Measurements from ENCODE around the gene NPHP4. TPM values are rescaled to one million over a fixed set of nuclear protein-coding genes. Genes with fewer than 3 reads are reported as not detected.
A peak's percentile ranks its signal among the peaks of the same experiment; 100 is the strongest.

The NPHP4 gene
- polyA plus RNA-seq, 3 donors = 0.39 to 13.7 (median 1.2) TPM

GRCh38 chr1:5971471-5972197 lies 20.6 kb downstream of the NPHP4 start:
- Histone ChIP-seq H3K36me3 (replicated peaks in 1 of 2; ENCODE audit: control insufficient read depth in 1 of 2, insufficient read depth in 2 of 2, low read length in 2 of 2) (peaks cover 0 to 21% of the 10 kb centered on the region in 2 donors), H3K4me1 (ENCODE audit: control insufficient read depth in 1 of 2, insufficient read depth in 2 of 2, low read length in 2 of 2) (peaks cover 11 to 12% of the 10 kb centered on the region in 2 donors), H3K9ac (ENCODE audit: insufficient read depth, low read length, poor library complexity, severe bottlenecking) (no peak overlapping the region), H3K27me3 (ENCODE audit: control insufficient read depth in 2 of 2, insufficient read depth in 2 of 2, low read length in 2 of 2) (no peaks in the 10 kb centered on the region), H4K20me1 (ENCODE audit: insufficient read depth, low read length) (no peaks in the 10 kb centered on the region), H3K27ac (ENCODE audit: low read depth in 1 of 2, low read length in 2 of 2) (no peak overlapping the region), H3K79me2 (ENCODE audit: insufficient read depth, low read length) (no peaks in the 10 kb centered on the region), H3K9me3 (replicated peaks in 1 of 2; ENCODE audit: control insufficient read depth in 1 of 2, insufficient read depth in 1 of 2, low read length in 2 of 2) (no peaks in the 10 kb centered on the region), H2AFZ (ENCODE audit: insufficient read depth, low read depth, low read length, poor library complexity, severe bottlenecking) (no peak overlapping the region), H3K4me3 (replicated peaks in 1 of 3; ENCODE audit: low read depth in 2 of 3, low read length in 3 of 3) (no peak overlapping the region), H3K4me2 (replicated peaks; ENCODE audit: extremely low read depth, low read length, poor library complexity, severe bottlenecking) (no peak overlapping the region)
- Mint-ChIP-seq H3K36me3 (peaks cover 29 to 30% of the 10 kb centered on the region in 2 donors), H3K9me3 (no peaks in the 10 kb centered on the region), H3K4me1 (peaks cover 11% of the 10 kb centered on the region), H3K27me3 (ENCODE audit: low read depth in 3 of 3) (no peaks in the 10 kb centered on the region), H3K27ac (no peak overlapping the region), H3K4me3 (no peak overlapping the region)
- intact Hi-C loops (cut with micrococcal nuclease) = no loop called here
- TF ChIP-seq CTCF (IDR thresholded peaks at IDR 0.05) = no peak
- WGBS (ENCODE audit: insufficient coverage) = 95% methylated on average over 21 of the region's 22 CpGs
- DNase-seq = no peak

- no peaks in the 10 kb centered on the region for H4K20me1 ChIP-seq (ENCODE audit: insufficient read depth, low read length)
- no peak overlapping the region for H3K9ac ChIP-seq (ENCODE audit: insufficient read depth, low read length, poor library complexity, severe bottlenecking)
- H3K9me3 ChIP-seq (replicated peaks in 1 of 2; ENCODE audit: control insufficient read depth in 1 of 2, insufficient read depth in 1 of 2, low read length in 2 of 2) = no peaks in the 10 kb centered on the region
- intact Hi-C loops (cut with micrococcal nuclease) = no loop called here
- peaks cover 6% of the 10 kb centered on the region for H3K4me1 Mint-ChIP-seq
- no peak overlapping the region for H3K4me2 ChIP-seq (replicated peaks; ENCODE audit: extremely low read depth, low read length, poor library complexity, severe bottlenecking)
- H3K79me2 ChIP-seq (ENCODE audit: insufficient read depth, low read length) = no peaks in the 10 kb centered on the region
- no peak overlapping the region for H3K4me3 Mint-ChIP-seq
- H3K27me3 ChIP-seq (ENCODE audit: control insufficient read depth in 2 of 2, insufficient read depth in 2 of 2, low read length in 2 of 2) = no peaks in the 10 kb centered on the region
- peaks cover 0 to 1% (median 0%) of the 10 kb centered on the region in 7 donors for H3K9me3 Mint-ChIP-seq
- no peak overlapping the region for H3K4me3 ChIP-seq (replicated peaks in 1 of 3; ENCODE audit: low read depth in 2 of 3, low read length in 3 of 3)
- H3K4me1 ChIP-seq (ENCODE audit: control insufficient read depth in 1 of 2, insufficient read depth in 2 of 2, low read length in 2 of 2) = peaks cover 6 to 7% of the 10 kb centered on the region in 2 donors
- H3K36me3 Mint-ChIP-seq = peaks cover 31 to 38% of the 10 kb centered on the region in 2 donors
- peak overlapping the region in 1 of 7 donors; percentile 52 for H3K27ac Mint-ChIP-seq
- peaks cover 0 to 21% of the 10 kb centered on the region in 2 donors for H3K36me3 ChIP-seq (replicated peaks in 1 of 2; ENCODE audit: control insufficient read depth in 1 of 2, insufficient read depth in 2 of 2, low read length in 2 of 2)
- no peak for DNase-seq
- no peaks in the 10 kb centered on the region for H3K27me3 Mint-ChIP-seq (ENCODE audit: low read depth in 3 of 3)
- WGBS (ENCODE audit: insufficient coverage) = 96% methylated on average over 8 of the region's 13 CpGs
- no peak overlapping the region for H2AFZ ChIP-seq (ENCODE audit: insufficient read depth, low read depth, low read length, poor library complexity, severe bottlenecking)
- TF ChIP-seq CTCF (IDR thresholded peaks at IDR 0.05) = no peak
- no peak overlapping the region for H3K27ac ChIP-seq (ENCODE audit: low read depth in 1 of 2, low read length in 2 of 2)
These were observed 21.5 kb downstream of the NPHP4 start for GRCh38 chr1:5970610-5971273.
